ENCODE data around the gene ZNF780B. TPM values are rescaled to one million over a fixed set of nuclear protein-coding genes. Genes with fewer than 3 reads are reported as not detected.

The ZNF780B gene
- total RNA-seq, 4 donors from 2014 or later: 4.5 to 87.8 (median 25.5) TPM

DNA sequence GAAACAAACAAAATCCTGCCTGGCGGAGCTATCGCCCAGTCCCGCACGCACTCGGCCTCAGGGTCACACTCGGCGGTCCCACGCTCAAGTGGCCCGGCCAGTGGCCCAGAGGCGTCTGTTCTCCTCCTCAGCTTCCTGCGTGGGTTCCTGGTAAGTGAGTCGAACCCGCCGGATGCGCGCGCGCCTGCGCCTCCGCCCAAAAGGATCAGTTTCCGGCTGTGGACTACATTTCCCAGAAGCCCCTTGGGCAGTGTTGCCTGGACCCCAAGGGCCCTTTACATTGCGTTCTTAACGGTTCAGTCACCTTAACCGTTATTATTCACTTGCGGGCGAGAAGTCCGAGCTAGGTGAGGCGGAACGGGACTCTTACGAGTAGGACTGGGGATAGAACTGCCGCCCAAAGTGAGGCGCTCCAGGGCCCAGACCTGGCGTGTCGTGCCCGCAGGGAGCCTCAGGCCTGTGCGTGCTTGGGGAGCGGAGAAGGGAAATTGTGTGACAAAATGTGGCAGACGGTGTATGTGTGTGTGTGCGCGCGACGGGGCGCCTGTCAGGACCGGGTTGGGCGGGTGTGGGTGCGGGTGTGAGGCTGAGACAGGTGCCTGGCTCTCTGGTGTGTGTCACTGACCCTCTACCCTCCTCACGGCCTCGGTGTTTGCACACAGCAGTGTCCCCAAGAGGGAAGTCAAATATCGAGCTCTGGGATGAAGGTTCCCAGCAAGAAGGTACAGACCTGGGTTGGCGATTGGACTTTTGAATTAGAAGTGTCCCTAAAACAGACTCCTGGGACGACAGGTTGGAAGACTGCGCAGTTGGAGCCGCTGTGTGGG lies 59.0 kb downstream of the ZNF780B start, which contains the start of gene ZNF546:
Gene ZNF546 (plus strand): TSS at position 250 of the 827 bp plus-strand sequence. CDS start 1,267 bp downstream, outside the sequence.
- Histone ChIP-seq H3K36me3 (no peaks in the 10 kb centered on the region), H3K4me3 (peak within 1 kb of the TSS; percentile 45 to 70 (median 55)), H3K4me1 (peaks cover 10 to 16% (median 12%) of the 10 kb centered on the region in 4 donors), H3K27ac (peak within 1 kb of the TSS; percentile 72 to 87 (median 85)), H3K9me3 (no peaks in the 10 kb centered on the region), H3K27me3 (no peaks in the 10 kb centered on the region)
- intact Hi-C loops (cut with DNase I; ENCODE audit: low total_unique reads): loop anchor here (10.0 kb wide), 1 partner anchor 748 kb away; no protein-coding TSS in a partner anchor
- WGBS, 2 donors (ENCODE audit: low coverage in 1 of 2): 0 to 6% methylated on average over 5 to 53 of the region's 53 CpGs
- DNase-seq: peak; percentile 93
- peak; percentile 85 for TF ChIP-seq POLR2A (IDR thresholded peaks at IDR 0.05)
- TF ChIP-seq POLR2AphosphoS5 (IDR thresholded peaks at IDR 0.05): peak; percentile 94 to 96 (median 95)
- TF ChIP-seq, protein P1, sequence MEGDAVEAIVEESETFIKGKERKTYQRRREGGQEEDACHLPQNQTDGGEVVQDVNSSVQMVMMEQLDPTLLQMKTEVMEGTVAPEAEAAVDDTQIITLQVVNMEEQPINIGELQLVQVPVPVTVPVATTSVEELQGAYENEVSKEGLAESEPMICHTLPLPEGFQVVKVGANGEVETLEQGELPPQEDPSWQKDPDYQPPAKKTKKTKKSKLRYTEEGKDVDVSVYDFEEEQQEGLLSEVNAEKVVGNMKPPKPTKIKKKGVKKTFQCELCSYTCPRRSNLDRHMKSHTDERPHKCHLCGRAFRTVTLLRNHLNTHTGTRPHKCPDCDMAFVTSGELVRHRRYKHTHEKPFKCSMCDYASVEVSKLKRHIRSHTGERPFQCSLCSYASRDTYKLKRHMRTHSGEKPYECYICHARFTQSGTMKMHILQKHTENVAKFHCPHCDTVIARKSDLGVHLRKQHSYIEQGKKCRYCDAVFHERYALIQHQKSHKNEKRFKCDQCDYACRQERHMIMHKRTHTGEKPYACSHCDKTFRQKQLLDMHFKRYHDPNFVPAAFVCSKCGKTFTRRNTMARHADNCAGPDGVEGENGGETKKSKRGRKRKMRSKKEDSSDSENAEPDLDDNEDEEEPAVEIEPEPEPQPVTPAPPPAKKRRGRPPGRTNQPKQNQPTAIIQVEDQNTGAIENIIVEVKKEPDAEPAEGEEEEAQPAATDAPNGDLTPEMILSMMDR (IDR thresholded peaks at IDR 0.05): no peak
- in situ Hi-C loops (cut with MboI; ENCODE audit: low pct_ligation_motif_present in 1 of 4, low pct_unique_long_range_greater_than_20kb in 1 of 4, low sequenced_read_pairs in 3 of 4): no loop called here

DNA sequence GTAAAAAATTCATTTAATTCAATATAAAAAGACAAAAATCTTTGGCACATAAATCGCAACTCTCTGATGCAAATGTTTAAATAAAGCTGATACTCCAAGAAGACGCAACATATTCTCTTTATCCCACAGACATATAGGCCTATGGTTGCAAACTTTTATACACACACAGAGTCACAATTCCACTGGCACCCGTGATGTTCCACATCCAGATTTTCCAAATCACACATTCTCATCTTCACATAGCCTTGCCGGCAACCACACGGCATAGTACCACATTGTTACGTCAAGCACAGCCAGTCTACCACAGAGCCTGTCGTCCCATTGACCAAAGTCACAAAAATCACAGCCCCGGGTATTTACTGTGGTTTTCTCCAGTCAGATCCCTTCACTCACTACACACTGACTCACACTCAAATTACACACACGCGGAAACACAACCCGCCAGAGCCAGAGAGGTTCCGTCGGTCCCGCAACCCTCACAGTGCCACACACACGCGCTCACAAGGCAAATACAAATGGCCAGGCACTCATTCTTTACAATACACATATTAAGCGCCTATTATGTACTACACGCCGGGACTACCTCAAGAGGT lies 59.7 kb downstream of the ZNF780B start:
- DNase-seq: peak; percentile 17
- TF ChIP-seq, protein P1 (IDR thresholded peaks at IDR 0.05): no peak
- TF ChIP-seq EP300 (IDR thresholded peaks at IDR 0.05; ENCODE audit: low read depth) (no peak), POLR2AphosphoS5 (IDR thresholded peaks at IDR 0.05) (no peak), POLR2A (IDR thresholded peaks at IDR 0.05) (no peak)
- no peaks in the 10 kb centered on the region for H3K36me3 ChIP-seq
- intact Hi-C loops (cut with DNase I; ENCODE audit: low total_unique reads) (loop anchor here (10.0 kb wide), 1 partner anchor 748 kb away; no protein-coding TSS in a partner anchor), in situ Hi-C loops (cut with MboI; ENCODE audit: low pct_ligation_motif_present in 1 of 4, low pct_unique_long_range_greater_than_20kb in 1 of 4, low sequenced_read_pairs in 3 of 4) (no loop called here)
- H3K4me3 ChIP-seq: peak overlapping the region; percentile 45 to 70 (median 55)
- H3K27me3 ChIP-seq: no peaks in the 10 kb centered on the region
- peaks cover 10 to 16% (median 12%) of the 10 kb centered on the region in 4 donors for H3K4me1 ChIP-seq
- 7 to 16% methylated on average over 12 to 19 of the region's 19 CpGs for WGBS, 2 donors (ENCODE audit: low coverage in 1 of 2)
- H3K27ac ChIP-seq: peak overlapping the region; percentile 72 to 87 (median 85)
- no peaks in the 10 kb centered on the region for H3K9me3 ChIP-seq

DNA sequence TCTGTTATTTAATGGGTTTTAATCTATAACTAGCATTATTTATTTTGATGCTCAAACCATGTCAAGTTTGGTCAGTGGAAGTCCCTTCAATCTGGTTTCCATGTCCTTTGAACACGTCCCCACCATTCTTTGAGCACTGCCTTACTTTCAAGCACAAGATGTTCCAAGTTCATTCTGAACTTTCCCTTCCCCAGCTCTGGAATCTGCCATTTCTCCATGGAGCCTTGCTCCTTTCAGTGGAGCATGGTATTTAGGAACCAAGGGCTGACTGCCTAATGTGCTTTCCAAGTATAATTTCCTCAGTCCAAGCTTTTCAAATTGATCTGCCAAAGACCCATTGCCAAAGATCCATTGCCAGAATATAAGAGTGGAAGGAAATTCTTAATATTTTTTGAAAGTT lies 60.2 kb downstream of the ZNF780B start:
- Histone ChIP-seq H3K27ac (no peak overlapping the region), H3K36me3 (no peaks in the 10 kb centered on the region), H3K4me1 (peaks cover 10 to 16% (median 12%) of the 10 kb centered on the region in 4 donors), H3K9me3 (no peaks in the 10 kb centered on the region), H3K27me3 (no peaks in the 10 kb centered on the region), H3K4me3 (peak overlapping the region in 1 of 4 donors; percentile 70)
- intact Hi-C loops (cut with DNase I; ENCODE audit: low total_unique reads) (loop anchor here (10.0 kb wide), 1 partner anchor 749 kb away; no protein-coding TSS in a partner anchor), in situ Hi-C loops (cut with MboI; ENCODE audit: low pct_ligation_motif_present in 1 of 4, low pct_unique_long_range_greater_than_20kb in 1 of 4, low sequenced_read_pairs in 3 of 4) (no loop called here)
- 60 to 73% methylated on average over 1 of the region's 1 CpG for WGBS, 2 donors (ENCODE audit: low coverage in 1 of 2)
- no peak for DNase-seq
- TF ChIP-seq POLR2AphosphoS5 (IDR thresholded peaks at IDR 0.05) (no peak), POLR2A (IDR thresholded peaks at IDR 0.05) (no peak), EP300 (IDR thresholded peaks at IDR 0.05; ENCODE audit: low read depth) (no peak)
- TF ChIP-seq, protein P1 (IDR thresholded peaks at IDR 0.05): no peak

DNA sequence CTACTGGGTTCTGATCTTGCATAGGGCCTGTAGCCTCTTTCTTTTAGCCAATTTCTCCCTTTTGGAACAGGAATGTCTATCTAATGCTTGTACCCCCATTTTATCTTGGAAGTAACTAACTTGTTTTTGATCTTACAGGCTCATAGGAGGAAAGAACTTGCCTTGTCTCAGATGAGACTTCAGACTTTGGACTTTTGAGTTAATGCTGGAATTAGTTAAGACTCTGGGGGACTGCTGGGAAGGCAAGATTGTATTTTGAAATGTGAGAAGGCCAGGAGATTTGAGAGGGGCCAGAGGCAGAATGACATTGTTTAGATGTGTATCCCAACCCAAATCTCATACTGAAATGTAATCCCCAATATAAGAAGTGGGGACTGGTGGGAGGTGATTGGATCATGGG lies 61.7 kb downstream of the ZNF780B start:
- no peak overlapping the region for H3K4me3 ChIP-seq
- intact Hi-C loops (cut with DNase I; ENCODE audit: low total_unique reads): loop anchor here (10.0 kb wide), 1 partner anchor 750 kb away; no protein-coding TSS in a partner anchor
- H3K4me1 ChIP-seq: peaks cover 10 to 16% (median 12%) of the 10 kb centered on the region in 4 donors
- no peaks in the 10 kb centered on the region for H3K27me3 ChIP-seq
- H3K9me3 ChIP-seq: no peaks in the 10 kb centered on the region
- in situ Hi-C loops (cut with MboI; ENCODE audit: low pct_ligation_motif_present in 1 of 4, low pct_unique_long_range_greater_than_20kb in 1 of 4, low sequenced_read_pairs in 3 of 4): no loop called here
- H3K27ac ChIP-seq: no peak overlapping the region
- DNase-seq: no peak
- no peaks in the 10 kb centered on the region for H3K36me3 ChIP-seq
- no peak for TF ChIP-seq POLR2A (IDR thresholded peaks at IDR 0.05)
- TF ChIP-seq, protein P1 (IDR thresholded peaks at IDR 0.05): no peak
- TF ChIP-seq POLR2AphosphoS5 (IDR thresholded peaks at IDR 0.05): no peak
- TF ChIP-seq EP300 (IDR thresholded peaks at IDR 0.05; ENCODE audit: low read depth): no peak

Measured in transverse colon (tissue), 4 donors.